ENCODE data around the gene PRR36. TPM values are rescaled to one million over a fixed set of nuclear protein-coding genes. Genes with fewer than 3 reads are reported as not detected.

Gene PRR36
- total and polyA plus RNA-seq, 2 donors: 0.10 to 0.11 TPM

DNA sequence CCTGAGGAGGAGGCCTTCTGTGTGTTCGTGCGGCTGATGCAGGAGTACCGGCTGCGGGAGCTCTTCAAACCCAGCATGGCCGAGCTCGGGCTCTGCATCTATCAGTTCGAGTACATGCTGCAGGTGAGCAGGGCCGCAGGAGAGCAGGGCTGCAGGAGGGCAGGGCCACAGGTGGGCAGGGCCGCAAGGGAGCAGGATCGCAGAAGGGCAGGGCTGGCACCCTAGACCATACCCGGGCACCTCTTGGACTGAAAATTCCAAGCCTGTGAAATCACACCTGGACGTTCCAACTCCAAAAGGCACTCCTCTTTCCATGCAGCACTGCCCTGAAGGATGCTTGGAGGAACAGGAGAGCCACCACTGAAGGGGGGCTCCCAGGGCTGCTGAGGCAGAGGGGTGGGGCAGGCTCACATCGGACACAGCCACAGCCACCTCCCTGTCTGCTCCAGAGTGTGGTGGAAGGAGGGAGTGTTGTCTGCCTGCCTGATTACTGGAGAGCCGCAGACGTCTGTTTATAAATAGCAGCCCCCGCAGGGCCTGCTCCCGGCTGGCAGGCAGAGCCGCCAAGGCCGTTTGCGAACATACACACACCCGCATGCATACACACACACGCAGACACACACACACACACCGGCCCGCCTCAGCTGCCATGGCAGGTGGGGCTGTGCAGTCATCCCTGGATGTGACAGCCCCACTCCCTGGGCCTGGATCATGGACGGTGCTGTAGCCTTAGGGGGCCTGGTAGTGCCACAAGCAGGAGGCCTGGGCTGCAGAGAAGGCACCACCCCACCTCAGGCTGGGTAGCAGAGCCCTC is 24.0 kb downstream of the PRR36 start:
- Histone ChIP-seq H3K27ac (ENCODE audit: low read depth) (no peak overlapping the region), H3K4me3 (ENCODE audit: low read depth, low read length) (no peak overlapping the region), H3K36me3 (ENCODE audit: insufficient read depth) (no peaks in the 10 kb centered on the region), H3K4me1 (ENCODE audit: insufficient read depth) (no peaks in the 10 kb centered on the region)
- no peak for DNase-seq (ENCODE audit: extremely low spot score)
- WGBS: 63% methylated on average over 25 of the region's 25 CpGs

DNA sequence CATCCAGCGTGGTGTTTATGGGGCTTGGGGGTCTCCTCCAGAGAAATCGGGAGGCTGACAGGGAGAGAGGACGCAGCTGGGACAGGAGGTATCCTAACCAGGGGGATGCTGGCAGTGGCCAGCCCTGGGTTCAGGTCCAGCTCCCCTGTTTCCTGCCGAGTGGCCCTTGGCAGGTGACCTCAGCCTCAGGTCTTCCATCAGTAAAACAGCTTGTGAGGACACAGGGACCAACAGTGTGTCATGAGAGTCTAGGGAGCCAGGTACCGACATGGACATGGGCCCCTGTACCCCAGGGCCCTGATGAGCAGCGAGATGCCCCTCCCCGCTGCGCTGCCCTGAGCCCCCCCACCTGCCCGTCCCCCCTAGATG is 24.6 kb downstream of the PRR36 start:
- H3K27ac ChIP-seq (ENCODE audit: low read depth): no peak overlapping the region
- no peak overlapping the region for H3K4me3 ChIP-seq (ENCODE audit: low read depth, low read length)
- 92% methylated on average over 9 of the region's 9 CpGs for WGBS
- no peaks in the 10 kb centered on the region for H3K36me3 ChIP-seq (ENCODE audit: insufficient read depth)
- H3K4me1 ChIP-seq (ENCODE audit: insufficient read depth): no peaks in the 10 kb centered on the region
- DNase-seq (ENCODE audit: extremely low spot score): no peak

DNA sequence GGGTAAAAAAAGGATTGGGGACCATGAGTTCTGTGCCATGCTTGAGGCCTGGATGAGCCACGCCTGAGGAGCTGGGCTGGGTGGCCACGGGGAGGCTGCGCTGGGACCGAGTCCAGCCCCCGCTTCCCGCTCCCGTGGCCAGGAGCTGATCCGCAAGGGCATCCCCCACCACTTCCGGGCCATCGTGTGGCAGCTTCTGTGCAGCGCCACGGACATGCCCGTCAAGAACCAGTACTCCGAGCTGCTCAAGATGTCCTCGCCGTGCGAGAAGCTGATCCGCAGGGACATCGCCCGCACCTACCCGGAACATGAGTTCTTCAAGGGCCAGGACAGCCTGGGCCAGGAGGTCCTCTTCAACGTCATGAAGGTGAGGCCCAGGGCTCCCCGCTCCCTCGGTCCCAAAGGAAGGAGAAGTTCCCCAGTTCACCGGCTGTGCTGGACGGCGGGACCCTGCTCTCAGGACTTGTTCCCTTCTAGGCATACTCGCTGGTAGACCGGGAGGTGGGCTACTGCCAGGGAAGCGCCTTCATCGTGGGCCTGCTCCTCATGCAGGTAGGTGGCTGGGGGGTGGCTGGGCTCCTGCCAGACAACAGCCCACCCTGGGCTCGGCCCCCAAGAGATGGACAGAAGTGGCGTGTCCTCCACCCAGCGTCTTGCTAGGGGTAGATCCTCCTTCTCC is 25.3 kb downstream of the PRR36 start:
- H3K4me1 ChIP-seq (ENCODE audit: insufficient read depth): no peaks in the 10 kb centered on the region
- no peaks in the 10 kb centered on the region for H3K36me3 ChIP-seq (ENCODE audit: insufficient read depth)
- 93% methylated on average over 34 of the region's 34 CpGs for WGBS
- DNase-seq (ENCODE audit: extremely low spot score): no peak
- H3K4me3 ChIP-seq (ENCODE audit: low read depth, low read length): no peak overlapping the region
- no peak overlapping the region for H3K27ac ChIP-seq (ENCODE audit: low read depth)

DNA sequence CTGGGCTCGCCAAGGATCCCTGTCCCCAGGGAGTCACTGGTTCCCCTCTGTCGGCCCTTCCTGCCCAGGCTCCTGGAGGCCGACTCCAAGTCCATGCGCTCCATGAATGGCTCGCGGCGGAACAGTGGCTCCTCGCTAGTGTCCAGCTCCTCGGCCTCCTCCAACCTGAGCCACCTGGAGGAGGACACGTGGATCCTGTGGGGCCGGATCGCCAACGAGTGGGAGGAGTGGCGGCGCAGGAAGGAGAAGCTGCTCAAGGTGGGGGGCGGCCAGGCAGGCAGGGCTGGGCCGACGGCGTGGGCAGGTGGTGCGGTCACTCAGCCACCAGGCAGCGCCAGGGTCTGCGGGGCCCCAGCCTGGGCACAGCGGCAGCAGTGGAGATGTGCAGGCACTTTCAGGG is 26.5 kb downstream of the PRR36 start:
- Histone ChIP-seq H3K4me1 (ENCODE audit: insufficient read depth) (no peaks in the 10 kb centered on the region), H3K36me3 (ENCODE audit: insufficient read depth) (no peaks in the 10 kb centered on the region), H3K27ac (ENCODE audit: low read depth) (no peak overlapping the region), H3K4me3 (ENCODE audit: low read depth, low read length) (no peak overlapping the region)
- WGBS: 93% methylated on average over 23 of the region's 23 CpGs
- DNase-seq (ENCODE audit: extremely low spot score): no peak

DNA sequence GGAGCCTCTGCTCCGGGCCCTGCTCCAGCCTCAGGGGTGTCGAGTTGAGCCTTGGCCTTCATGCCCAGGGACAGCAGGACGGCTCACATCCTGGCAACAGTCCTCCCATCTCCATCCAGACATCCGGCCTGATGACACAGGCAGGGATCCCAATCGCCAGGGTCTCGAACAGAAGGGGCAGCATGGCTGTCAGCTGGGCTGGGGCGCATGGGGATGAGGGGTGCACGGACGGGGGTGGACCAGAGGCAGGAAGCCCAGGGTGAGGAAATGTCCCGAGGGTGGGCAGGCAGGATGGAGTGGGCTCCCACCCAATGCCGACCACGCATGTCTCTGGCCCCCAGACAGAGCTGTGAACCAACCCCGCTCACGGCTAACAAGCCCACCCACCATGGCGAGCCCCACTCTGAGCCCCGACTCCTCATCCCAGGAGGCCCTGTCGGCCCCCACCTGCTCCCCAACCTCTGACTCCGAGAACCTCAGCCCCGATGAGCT is 28.0 kb downstream of the PRR36 start:
- Histone ChIP-seq H3K4me3 (ENCODE audit: low read depth, low read length) (no peak overlapping the region), H3K36me3 (ENCODE audit: insufficient read depth) (no peaks in the 10 kb centered on the region), H3K27ac (ENCODE audit: low read depth) (no peak overlapping the region), H3K4me1 (ENCODE audit: insufficient read depth) (no peaks in the 10 kb centered on the region)
- no peak for DNase-seq (ENCODE audit: extremely low spot score)
- 86% methylated on average over 19 of the region's 19 CpGs for WGBS

DNA sequence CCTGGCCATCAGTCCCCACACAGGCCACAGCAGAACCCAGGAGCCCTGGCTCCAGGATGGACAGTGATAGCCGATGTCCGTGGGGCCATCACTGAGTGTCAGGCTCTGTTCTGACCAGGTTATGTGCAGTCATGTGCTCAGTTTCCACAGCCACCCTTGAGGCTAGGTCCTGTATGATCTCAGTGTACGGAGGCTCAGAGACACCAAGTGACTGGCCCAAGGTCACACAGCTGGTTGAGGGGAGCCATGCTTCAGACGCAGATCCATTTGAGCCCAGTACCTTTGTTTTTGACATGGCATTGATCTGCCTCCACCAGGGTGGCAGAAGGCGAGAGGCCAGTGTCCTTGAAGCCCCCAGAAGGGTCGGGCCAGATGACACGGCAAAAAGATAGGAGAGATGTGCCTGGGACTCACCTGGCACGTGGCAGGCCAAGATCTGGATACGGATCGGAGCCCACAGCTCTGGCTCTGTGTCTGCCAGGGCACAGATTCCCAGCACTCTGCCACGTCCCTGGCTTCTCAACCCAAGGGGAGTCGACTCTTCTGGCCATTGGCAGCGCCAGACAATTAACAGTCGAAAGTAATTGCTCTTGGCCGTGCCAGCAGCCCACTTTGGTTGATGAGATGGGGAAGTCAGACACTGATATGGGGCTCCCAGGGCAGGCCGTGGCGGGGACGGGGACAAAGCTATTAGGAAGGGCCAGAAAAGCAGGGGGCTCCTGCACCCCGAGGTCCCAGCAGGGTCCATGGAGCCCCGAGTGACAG is 28.6 kb downstream of the PRR36 start:
- WGBS: 90% methylated on average over 20 of the region's 20 CpGs
- Histone ChIP-seq H3K27ac (ENCODE audit: low read depth) (no peak overlapping the region), H3K36me3 (ENCODE audit: insufficient read depth) (no peaks in the 10 kb centered on the region), H3K4me1 (ENCODE audit: insufficient read depth) (no peaks in the 10 kb centered on the region), H3K4me3 (ENCODE audit: low read depth, low read length) (no peak overlapping the region)
- DNase-seq (ENCODE audit: extremely low spot score): no peak

DNA sequence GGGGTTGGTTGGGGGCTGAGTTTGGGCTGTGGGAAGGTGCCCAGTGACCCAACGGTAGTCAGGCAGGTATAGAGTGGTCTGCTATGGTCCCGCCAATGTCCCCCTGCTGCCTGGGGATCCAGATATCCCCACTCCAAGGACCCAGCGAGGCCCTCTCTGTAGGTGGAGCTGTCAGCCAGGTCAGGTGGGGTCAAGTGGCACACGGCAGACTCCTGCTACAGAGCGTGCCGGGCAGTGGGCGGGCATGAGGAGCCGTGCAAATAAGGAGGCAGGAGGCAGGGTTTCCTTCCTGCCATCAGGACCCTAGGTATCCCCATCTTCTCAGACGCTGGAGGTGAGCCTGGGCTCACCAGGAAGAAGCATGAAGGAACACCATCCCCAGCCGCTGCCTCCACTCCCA is 29.2 kb downstream of the PRR36 start:
- no peak overlapping the region for H3K27ac ChIP-seq (ENCODE audit: low read depth)
- H3K36me3 ChIP-seq (ENCODE audit: insufficient read depth): no peaks in the 10 kb centered on the region
- DNase-seq (ENCODE audit: extremely low spot score): no peak
- H3K4me3 ChIP-seq (ENCODE audit: low read depth, low read length): no peak overlapping the region
- WGBS: 84% methylated on average over 10 of the region's 10 CpGs
- no peaks in the 10 kb centered on the region for H3K4me1 ChIP-seq (ENCODE audit: insufficient read depth)

DNA sequence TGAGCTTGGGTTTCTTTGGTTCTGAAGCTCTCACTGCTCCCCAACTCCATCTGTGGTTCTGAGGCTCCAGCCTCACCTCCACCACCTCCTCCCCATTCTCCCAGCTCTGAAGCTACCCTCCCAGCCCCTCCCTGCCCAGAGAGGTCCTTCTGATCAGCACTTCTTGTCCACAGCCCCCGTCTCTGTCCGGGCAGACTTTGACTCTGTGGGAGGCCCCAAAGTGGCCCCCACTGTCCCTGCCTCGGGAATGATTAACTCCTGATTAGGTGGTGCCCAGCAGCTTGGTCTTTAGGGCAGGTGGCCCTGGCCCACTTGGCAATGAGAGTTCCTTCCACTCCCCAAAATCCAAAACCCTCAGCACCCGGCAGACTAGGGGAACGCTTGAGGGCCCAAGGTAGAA is 29.8 kb downstream of the PRR36 start:
- WGBS: 87% methylated on average over 5 of the region's 5 CpGs
- Histone ChIP-seq H3K4me3 (ENCODE audit: low read depth, low read length) (no peak overlapping the region), H3K4me1 (ENCODE audit: insufficient read depth) (no peaks in the 10 kb centered on the region), H3K36me3 (ENCODE audit: insufficient read depth) (no peaks in the 10 kb centered on the region), H3K27ac (ENCODE audit: low read depth) (no peak overlapping the region)
- DNase-seq (ENCODE audit: extremely low spot score): no peak

DNA sequence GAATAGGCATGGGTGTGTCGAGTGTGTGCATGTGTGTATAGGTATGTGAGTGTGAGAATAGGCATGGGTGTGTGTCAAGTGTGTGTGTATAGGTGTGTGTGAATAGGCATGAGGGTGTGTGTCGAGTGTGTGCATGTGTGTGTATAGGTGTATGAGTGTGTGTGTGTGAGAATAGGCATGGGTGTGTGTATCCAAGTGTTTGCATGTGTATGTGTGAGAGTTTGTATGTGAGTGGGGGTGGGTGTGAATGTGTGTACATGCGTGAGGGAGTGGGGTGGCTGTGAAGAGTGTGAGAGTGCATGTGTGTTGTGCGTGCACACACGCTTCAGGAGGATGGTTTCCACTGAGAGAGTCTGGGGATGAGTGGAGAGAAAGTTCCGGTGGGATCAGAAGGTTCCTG is 30.7 kb downstream of the PRR36 start:
- WGBS: 90% methylated on average over 6 of the region's 6 CpGs
- no peaks in the 10 kb centered on the region for H3K4me1 ChIP-seq (ENCODE audit: insufficient read depth)
- no peaks in the 10 kb centered on the region for H3K36me3 ChIP-seq (ENCODE audit: insufficient read depth)
- H3K4me3 ChIP-seq (ENCODE audit: low read depth, low read length): no peak overlapping the region
- DNase-seq (ENCODE audit: extremely low spot score): no peak
- no peak overlapping the region for H3K27ac ChIP-seq (ENCODE audit: low read depth)

DNA sequence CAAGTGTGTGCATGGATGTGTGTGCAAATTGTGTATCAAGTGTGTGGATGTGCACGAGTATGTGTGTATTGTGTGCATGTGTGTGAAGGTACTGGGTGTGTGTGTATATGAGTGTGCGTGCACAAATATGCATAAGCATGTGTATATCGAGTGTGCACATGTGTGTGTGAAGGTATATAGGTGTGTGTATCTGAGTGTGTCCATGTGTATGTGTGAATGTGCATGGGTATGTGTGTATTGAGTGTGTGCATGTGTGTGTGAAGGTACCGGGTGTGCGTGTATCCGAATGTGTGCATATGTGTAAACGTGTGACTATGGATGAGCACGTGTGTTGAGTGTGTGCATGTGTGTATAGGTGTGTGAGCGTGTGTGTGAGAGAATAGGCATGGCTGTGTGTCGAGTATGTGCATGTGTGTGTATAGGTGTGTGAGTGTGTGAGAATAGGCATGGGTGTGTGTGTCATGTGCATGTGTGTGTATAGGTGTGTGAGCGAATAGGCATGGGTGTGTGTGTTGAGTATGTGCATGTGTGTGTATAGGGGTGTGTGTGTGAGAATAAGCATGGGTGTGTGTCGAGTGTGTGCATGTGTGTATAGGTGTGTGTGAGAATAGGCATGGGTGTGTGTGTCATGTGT is 31.4 kb downstream of the PRR36 start:
- no peak for DNase-seq (ENCODE audit: extremely low spot score)
- Histone ChIP-seq H3K4me1 (ENCODE audit: insufficient read depth) (no peaks in the 10 kb centered on the region), H3K27ac (ENCODE audit: low read depth) (no peak overlapping the region), H3K4me3 (ENCODE audit: low read depth, low read length) (no peak overlapping the region), H3K36me3 (ENCODE audit: insufficient read depth) (no peaks in the 10 kb centered on the region)
- WGBS: 95% methylated on average over 12 of the region's 12 CpGs

DNA sequence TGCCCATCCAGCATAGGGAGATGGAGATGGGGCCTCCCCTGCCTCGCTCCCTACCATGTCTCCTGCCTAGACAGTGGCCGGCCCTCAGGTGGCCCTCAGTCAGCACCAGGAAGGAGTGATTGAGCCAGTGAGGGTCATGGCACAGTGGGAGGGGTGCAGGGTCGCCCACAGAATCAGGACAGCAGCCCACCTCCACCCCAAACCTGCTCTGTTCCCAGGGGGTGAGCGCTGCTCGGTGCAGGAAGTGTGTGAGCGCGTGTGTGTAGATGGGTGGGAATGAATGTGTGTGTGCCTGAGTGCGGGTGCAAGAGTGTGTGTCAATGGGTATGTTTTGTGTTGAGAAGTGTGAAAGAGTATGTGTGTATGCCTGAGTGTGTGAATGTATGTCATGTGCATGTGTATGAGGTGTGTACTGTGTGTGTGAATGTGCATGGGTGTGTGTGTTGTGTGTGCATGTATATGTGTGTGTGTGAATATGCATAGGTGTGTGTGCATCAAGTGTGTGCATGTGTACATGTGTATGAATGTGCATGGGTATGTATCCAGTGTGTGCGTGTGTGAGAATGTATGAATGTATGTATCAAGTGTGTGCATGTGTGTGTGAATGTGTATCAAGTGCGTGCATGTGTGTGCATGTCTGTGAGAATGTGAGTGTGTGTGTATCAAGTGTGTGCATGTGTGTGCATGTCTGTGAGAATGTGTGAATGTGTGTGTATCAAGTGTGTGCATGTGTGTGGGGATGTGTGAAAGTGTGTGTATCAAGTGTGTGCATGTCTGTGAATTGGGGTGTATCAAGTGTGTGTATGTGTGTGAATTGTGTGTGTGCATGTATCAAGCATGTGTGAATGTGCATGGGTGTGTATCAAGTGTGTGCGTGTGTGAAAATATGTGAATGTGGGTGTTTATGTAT is 32.2 kb downstream of the PRR36 start:
- DNase-seq (ENCODE audit: extremely low spot score): no peak
- WGBS: 90% methylated on average over 11 of the region's 11 CpGs
- H3K36me3 ChIP-seq (ENCODE audit: insufficient read depth): no peaks in the 10 kb centered on the region
- no peak overlapping the region for H3K27ac ChIP-seq (ENCODE audit: low read depth)
- no peak overlapping the region for H3K4me3 ChIP-seq (ENCODE audit: low read depth, low read length)
- no peaks in the 10 kb centered on the region for H3K4me1 ChIP-seq (ENCODE audit: insufficient read depth)

DNA sequence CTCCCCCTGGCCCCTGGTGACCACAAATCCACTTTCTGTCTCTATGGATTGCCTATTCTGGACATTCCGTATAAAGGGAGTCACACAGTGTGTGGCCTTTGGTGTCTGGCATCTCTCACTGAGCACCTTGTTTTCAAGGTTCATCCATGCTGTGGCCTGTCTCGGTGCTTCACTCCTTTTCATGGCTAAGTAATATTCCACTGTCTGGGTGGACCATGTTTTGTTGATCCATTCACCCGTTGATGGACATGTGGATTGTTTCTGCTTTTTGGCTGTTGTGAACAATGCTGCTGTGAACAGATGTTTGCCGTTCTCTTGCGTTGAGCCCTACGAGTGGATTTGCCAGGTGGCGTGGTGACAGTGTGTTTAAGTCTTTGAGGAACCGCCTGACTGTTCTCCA is 33.6 kb downstream of the PRR36 start:
- H3K4me3 ChIP-seq (ENCODE audit: low read depth, low read length): no peak overlapping the region
- no peaks in the 10 kb centered on the region for H3K36me3 ChIP-seq (ENCODE audit: insufficient read depth)
- H3K27ac ChIP-seq (ENCODE audit: low read depth): no peak overlapping the region
- no peak for DNase-seq (ENCODE audit: extremely low spot score)
- WGBS: 82% methylated on average over 8 of the region's 8 CpGs
- H3K4me1 ChIP-seq (ENCODE audit: insufficient read depth): no peaks in the 10 kb centered on the region

DNA sequence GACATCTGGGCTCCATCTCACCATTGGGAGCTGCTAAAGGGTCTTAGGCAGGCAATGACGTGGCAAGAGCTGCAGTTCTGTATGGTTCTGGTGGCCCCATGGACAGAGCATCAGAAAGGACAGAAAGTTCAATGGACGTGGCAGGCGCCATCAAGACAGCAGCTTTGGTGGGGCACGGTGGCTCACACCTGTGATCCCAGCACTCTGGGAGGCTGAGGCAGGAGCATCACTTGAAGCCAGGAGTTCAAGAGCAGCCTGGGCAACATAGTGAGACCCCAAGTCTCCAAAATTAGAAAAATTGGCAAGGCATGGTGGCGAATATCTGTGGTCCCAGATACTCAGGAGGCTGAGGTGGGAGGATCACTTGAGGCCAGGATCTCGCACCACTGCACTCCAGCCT is 34.7 kb downstream of the PRR36 start:
- H3K36me3 ChIP-seq (ENCODE audit: insufficient read depth): no peaks in the 10 kb centered on the region
- no peak overlapping the region for H3K27ac ChIP-seq (ENCODE audit: low read depth)
- no peak for DNase-seq (ENCODE audit: extremely low spot score)
- H3K4me3 ChIP-seq (ENCODE audit: low read depth, low read length): no peak overlapping the region
- WGBS: 95% methylated on average over 6 of the region's 6 CpGs
- no peaks in the 10 kb centered on the region for H3K4me1 ChIP-seq (ENCODE audit: insufficient read depth)
